ENCODE data around the gene UHRF1. TPM values are rescaled to one million over a fixed set of nuclear protein-coding genes. Genes with fewer than 3 reads are reported as not detected.

UHRF1 gene
- total and polyA plus RNA-seq, 2 of the 13 experiments (the other 11 are each of a cell fraction or from before 2014, with no cell fraction given) = 6.8 to 78.4 TPM

GRCh38 chr19:4972509-4973230 is 63.4 kb downstream of the UHRF1 start (continued):
- TF ChIP-seq TFE3 (CRISPR knock-in tag; IDR thresholded peaks at IDR 0.05) (no peak), KMT2B (CRISPR knock-in tag; IDR thresholded peaks at IDR 0.05) (no peak; the same call in 1 of the 2 replicates), ZNF432 (CRISPR knock-in tag; IDR thresholded peaks at IDR 0.05; ENCODE audit: borderline replicate concordance) (no peak), SMYD3 (CRISPR knock-in tag; IDR thresholded peaks at IDR 0.05) (no peak), MLX (CRISPR knock-in tag; IDR thresholded peaks at IDR 0.05) (0 out of 2 replicates have a peak, but pooled peaks have one; percentile 12), ZBTB10 (CRISPR knock-in tag; IDR thresholded peaks at IDR 0.05; ENCODE audit: borderline replicate concordance) (no peak), ZGPAT (CRISPR knock-in tag; IDR thresholded peaks at IDR 0.05) (no peak), MNT (IDR thresholded peaks at IDR 0.05) (no peak), ZNF572 (CRISPR knock-in tag; IDR thresholded peaks at IDR 0.05) (no peak), NR2C2 (CRISPR knock-in tag; IDR thresholded peaks at IDR 0.05; ENCODE audit: borderline replicate concordance) (no peak), HNF1A (IDR thresholded peaks at IDR 0.05; ENCODE audit: low read depth) (no peak), HNF1A (CRISPR knock-in tag; IDR thresholded peaks at IDR 0.05; ENCODE audit: borderline replicate concordance) (no peak), TEAD3 (CRISPR knock-in tag; optimal IDR thresholded peaks at IDR 0.05; ENCODE audit: borderline replicate concordance) (no peak), GABPA (IDR thresholded peaks at IDR 0.05; ENCODE audit: low read depth, low read length) (no peak), GABPA (CRISPR knock-in tag; IDR thresholded peaks at IDR 0.05; ENCODE audit: low read depth) (no peak), HDAC6 (IDR thresholded peaks at IDR 0.05; ENCODE audit: low read depth, low read length) (no peak)
